OCI-M1 (cell line): Measurements from ENCODE around the gene GZMM.

Experiments used
- DNase-seq: peaks from one replicate; lab custom pipeline; 2025; lab: John Stamatoyannopoulos, UW

GZMM gene

DNA sequence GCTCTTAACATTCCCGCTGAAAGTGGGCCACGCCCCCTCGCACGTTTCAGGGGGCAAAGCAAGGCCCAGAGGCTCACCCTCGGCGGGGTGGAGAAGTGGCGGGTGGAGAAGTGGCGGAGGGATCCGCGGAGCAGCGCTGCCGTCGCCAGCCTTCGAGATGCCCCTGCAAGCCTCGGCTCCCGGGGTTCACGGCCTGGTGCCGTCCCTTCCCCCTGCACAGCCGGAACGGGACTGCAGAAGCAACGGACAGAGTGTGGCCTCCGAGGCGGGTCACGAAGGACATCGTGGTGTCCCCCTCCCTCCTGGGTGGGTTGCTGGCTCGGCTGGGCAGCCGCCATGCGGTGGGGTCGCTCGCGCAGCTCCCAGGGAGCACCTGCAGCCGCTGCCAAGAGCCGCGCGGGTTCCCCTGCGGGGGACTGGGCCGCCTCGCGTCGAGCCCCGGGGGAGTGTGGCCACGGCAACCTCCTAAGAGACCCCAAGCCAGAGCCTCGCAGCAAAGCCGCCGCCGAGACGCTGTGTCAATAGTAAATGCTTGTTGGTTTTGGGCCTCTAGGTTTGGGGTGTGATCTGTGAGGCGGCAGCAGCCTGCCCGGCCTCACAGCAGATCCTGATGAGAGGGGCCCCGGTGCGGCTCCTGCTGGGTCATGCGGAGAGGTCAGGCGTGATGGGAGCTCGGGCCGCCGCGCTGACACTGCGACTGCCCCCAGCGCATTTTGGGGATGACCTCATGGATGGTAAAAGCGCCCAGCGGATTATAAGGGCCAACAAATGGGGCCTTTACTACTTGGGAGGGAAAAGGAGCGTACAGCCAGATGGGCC lies 31.1 kb upstream of the GZMM start:
- no peak for DNase-seq

DNA sequence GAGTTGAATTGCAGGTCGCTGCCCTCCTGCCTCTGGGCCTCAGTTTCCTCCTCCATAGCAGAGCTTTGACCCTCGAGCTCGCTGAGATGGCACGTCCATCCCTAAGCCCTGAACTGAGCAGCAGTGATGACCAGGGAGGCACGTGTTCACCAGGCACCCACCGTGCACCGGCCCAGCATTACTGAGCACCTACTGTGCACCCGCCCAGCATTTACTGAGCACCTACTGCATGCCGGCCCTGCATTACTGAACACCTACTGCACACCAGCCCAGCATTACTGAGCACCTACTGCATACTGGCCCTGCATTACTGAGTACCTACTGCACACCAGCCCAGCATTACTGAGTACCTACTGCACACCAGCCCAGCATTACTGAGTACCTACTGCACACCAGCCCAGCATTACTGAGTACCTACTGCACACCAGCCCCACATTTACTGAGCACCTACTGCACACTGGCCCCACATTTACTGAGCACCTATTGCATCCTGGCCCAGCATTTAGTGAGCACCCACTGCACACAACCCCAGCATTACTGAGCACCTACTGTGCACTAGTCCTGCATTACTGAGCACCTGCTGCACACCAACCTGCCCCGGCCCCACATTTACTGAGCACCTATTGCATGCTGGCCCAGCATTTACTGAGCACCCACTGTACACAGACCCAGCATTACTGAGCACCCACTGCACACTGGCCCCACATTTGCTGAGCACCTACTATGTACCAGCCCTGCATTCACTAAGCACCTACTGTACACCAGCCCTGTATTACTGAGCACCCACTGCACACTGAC lies 30.3 kb upstream of the GZMM start:
- DNase-seq: no peak

DNA sequence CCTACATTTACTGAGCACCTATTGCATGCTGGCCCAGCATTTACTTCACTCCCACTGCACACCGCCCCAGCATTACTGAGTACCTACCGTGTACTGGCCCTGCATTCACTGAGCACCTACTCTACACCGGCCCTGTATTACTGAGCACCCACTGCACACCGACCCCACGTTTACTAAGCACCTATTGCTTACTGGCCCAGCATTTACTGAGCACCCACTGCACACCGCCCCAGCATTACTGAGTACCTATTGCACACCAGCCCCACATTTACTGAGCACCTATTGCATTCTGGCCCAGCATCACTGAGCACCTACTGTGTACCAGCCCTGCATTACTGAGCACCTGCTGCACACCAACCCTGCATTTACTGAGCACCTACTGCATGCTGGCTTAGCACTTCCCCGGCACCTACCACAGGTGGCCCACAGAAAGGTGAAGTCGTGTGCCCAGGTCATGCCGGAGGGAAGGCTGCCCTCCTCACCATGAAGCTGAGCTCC lies 29.6 kb upstream of the GZMM start:
- no peak for DNase-seq

DNA sequence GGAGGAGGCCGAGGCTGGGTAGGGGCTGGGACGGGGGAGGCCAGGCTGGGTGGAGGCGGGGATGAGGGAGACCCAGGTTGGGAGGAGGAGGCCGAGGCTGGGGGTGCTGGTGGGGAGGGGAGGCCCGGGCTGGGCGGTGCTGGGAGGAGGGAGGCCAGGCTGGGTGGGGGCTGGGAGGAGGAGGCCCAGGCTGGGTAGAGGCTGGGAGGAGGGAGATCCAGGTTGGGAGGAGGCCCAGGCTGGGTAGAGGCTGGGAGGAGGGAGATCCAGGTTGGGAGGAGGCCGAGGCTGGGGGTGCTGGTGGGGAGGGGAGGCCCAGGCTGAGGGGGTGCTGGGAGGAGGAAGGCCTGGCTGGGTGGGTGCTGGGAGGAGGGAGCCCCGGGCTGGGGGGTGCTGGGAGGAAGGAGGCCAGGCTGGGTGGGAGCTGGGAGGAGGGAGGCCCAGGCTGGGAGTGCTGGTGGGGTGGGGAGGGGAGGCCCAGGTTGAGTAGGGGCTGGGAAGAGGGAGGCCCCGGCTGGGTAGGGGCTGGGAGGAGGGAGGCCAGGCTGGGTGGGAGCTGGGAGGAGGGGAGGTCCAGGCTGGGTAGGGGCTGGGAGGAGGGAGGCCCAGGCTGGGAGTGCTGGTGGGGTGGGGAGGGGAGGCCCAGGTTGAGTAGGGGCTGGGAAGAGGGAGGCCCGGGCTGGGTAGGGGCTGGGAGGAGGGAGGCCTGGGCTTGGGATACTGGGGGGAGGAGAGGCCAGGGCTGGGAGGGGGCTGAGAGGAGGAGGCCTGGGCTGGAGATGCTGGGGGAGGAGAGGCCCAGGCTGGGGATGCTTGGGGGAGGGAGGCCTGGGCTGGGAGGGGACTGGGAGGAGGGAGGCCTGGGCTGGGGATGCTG lies 25.9 kb upstream of the GZMM start:
- DNase-seq: peak; percentile 43

DNA sequence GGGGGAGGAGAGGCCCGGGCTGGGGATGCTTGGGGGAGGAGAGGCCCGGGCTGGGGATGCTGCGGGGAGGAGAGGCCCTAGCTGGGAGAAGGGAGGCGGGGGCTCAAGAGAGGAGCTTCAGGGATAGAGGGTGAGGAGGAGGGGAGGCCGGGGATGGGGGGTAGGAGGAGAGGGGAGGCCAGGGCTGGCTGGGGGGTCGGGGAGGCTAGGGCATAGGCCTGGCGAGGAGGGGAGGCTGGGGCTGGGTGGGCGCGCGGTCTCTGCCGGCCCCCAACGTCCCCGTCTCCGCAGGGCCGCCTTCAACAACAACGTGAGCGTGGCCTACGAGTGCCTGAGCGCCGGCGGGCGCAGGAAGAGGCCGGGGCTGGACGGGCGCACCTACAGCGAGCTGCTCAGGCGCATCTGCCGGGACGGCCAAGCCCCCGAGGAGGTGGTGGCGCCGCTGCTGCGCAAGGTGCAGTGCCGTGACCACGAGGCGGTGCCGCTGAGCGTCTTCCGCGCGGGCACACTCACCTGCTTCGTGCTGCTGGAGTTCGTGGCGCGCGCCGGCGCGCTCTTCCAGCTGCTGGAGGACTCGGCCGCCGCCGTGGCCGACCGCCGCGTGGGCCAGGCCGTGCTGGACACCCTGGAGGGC lies 25.1 kb upstream of the GZMM start:
- DNase-seq: no peak

DNA sequence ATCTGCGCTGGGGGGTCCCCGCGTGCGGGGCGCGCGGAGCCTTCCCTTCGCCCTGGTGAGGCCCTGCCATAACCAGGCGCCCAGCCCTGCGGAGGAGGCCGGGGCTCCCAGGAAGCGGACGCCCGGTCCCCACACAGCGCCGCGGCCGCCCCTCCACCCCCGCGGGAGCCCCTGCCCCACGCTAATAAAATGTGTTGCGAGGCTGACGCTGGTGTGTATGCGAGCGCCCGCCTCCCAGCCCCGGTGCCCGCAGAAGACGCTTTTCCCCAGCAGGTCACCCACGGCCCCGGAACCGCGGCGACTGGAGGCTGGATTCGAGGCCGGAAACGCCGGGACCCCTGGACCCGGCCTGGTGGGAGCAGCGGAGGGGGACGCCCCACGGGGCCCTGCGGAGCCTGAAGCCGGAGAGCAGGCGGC lies 24.4 kb upstream of the GZMM start:
- DNase-seq: no peak

DNA sequence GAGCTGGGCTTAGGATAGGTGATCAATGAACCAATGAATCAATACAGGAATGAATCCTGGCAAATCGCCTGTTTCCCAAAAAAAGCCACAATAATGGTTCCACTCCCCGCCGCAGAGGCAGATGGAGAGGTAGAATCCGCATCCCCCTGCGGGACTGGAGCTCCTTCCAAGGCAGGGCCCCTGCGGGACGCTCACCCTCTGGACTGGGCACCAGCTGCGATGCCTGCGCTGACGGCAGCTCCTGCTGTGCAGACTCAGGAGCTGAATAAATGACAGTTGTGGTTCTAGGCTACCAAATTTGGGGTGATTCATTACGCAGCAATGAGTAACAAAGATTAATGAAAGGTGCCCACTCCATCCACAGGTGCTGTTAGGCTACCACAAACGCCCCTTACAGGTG lies 21.1 kb upstream of the GZMM start:
- no peak for DNase-seq

DNA sequence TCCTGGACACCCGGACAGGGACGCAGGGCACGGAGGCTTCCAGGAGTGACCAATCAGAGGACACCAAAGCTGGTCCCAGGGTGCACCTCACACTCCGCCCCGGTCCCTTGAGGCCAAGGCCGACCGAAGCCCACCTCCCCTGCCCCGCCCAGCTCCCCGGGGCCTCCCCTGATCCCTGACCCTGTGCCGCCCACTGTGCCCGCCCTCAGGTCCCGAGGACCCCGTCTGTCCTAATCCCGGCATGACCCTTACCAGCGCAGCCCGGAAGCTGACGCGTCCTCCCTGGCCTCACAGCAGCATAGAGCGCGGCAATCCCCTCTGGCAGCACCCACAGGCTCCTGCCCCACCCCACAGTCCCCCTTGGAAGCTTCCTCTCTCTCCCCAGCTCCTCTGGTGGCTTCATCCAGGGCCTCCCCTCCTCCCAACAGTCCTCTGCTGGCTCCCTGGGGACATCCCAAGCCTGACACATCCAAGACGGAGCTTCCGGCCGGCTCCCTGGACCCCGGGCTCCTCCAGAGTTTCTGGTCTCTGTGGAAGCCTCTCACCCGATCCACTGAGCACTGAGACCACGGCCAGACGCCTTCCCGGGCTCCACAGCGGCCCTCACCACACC lies 19.7 kb upstream of the GZMM start:
- DNase-seq: no peak

DNA sequence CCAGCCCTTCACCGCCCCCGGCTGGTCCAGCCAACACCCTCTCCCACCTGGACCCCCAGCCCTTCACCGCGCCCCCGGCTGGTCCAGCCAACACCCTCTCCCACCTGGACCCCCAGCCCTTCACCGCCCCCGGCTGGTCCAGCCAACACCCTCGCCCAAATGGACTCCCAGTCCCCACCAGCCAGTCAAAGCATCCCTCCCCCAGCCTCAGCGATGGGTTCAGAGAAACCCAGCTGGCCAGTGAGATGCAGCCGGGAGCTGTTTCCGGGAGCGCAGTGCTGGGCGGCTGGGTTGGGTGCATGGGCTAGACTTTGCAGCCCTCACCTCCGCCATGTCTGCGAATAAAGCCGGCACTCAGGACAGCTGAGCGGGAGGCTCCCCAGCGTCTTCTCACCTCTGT lies 18.8 kb upstream of the GZMM start:
- no peak for DNase-seq

DNA sequence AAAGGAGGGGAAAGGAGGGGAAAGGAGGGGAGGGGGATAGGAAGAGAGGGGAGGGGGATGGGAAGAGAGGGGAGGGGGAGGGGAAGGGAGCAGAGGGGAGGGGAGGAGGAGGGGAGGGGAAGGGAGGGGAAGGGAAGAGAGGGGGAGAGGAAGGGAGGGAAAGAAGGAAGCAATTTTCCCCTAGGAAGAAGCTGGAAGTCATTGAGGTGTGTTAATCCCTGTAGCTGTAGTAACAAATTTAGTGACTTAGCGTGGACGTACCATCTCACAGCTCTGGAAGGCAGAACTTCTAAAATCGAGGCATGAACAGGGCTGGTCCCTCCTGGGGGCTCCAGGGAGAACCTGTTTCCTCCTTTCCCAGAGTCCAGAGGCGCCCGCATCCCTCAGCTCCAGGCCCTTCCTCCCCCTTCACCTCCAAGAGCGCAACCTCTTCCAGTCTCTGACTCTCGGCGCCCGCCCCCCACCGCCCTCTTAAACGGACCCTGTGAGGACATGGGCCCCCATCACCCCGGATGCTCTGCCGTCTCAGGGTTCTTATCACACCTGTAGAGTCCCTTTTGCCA lies 17.9 kb upstream of the GZMM start:
- peak; percentile 0 for DNase-seq

DNA sequence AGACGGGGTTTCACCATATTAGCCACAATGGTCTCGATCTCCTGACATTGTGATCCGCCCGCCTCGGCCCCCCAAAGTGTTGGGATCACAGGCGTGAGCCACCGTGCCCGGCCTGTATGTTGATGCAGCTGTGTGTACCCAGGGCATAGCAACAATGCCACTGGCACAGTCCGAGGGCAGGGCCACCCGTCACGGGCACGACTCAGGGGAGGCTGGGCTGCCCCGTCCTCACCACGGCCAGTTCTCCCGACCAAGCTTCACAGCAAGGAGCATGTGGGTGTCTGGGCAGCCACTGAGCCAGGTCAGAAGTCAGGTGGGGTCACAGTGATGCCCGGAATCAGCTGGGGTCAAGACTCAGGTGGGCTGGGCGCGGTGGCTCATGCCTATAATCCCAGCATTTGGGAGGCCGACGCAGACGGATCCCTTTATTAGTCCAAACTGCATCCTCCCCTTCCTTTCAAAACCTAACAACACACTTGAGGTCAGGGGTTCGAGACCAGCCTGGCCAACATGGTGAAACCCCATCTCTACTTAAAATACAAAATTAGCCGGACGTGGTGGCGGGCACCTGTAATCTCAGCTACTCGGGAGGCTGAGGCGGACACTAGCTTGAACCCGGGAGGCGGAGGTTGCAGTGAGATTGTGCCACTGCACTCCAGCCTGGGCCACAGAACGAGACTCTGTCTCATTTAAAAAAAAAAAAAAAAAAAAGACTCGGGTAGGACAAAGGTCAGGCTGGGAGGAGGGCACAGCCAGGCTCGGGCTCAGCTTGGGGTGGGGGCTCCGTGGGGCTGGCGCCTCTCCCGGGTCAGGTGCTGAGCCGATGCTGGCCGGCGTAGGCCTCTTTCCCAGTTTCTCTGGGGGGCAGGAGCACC lies 13.5 kb upstream of the GZMM start:
- no peak for DNase-seq

DNA sequence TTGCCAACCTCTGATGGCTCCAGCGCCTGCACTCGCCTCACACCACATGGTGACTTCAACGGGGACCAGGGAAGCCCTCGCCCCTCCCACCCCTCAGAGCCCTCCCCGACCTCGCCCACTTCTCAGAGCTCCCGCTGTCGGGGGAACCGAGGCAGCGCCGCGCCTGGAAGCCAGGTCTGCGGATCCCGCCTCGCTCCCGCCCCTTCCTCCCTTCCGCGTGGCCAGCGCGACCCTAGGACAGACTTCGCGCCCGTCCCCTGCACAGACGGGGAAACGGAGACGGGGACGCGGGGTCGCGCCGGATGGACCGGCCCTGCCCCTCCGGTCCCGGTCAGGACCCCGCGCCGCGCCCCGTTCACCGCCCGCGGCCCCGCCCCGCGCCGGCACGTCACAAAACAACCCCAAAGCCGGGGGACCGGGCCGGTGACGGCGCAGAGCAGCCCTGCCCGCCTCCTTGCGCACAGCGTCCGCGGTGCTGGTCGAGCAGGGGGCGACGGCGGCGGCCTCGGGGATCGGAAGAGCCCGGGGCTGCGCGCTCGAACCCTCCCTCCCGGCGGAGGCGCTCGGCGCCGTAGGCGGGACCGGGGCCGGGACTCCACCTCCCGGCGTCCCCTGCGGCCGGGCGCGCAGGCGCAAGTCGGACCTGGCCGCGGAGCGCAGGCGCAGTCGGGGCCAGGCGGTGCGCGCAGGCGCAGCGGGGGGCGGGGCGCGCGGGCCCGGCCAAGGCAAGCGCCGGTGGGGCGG lies 12.7 kb upstream of the GZMM start:
- peak; percentile 86 for DNase-seq

DNA sequence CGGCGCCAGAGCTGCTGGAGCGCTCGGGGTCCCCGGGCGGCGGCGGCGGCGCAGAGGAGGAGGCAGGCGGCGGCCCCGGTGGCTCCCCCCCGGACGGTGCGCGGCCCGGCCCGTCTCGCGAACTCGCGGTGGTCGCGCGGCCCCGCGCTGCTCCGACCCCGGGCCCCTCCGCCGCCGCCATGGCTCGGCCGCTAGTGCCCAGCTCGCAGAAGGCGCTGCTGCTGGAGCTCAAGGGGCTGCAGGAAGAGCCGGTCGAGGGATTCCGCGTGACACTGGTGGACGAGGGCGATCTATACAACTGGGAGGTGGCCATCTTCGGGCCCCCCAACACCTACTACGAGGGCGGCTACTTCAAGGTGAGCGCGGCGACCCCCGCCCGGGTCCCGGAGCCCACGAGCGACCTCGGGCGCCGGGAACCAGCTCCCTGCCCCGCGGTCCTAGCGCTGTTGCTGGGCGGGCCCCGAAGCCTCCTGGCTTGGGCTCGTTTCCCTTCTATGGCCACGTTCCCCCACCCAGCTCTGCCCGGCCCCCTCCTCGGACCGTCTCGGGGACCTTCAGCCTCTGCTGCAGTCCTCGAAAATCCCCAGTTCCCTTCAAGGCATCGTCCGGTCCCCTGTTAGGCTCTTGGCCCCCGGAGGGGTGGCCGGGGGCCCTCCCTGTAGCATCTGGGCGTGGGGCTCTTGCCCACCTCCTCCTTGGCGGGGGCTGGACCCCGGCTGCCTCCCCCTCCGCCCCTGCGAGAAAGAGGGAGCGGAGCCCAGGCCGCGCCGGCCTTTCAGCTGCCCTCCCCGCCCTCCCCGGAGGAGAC lies 11.9 kb upstream of the GZMM start, which contains the start of gene CDC34:
Gene CDC34 (plus strand): TSS at position 8 of the 808 bp plus-strand sequence. CDS start 172 bp downstream, at position 180.
- no peak for DNase-seq

DNA sequence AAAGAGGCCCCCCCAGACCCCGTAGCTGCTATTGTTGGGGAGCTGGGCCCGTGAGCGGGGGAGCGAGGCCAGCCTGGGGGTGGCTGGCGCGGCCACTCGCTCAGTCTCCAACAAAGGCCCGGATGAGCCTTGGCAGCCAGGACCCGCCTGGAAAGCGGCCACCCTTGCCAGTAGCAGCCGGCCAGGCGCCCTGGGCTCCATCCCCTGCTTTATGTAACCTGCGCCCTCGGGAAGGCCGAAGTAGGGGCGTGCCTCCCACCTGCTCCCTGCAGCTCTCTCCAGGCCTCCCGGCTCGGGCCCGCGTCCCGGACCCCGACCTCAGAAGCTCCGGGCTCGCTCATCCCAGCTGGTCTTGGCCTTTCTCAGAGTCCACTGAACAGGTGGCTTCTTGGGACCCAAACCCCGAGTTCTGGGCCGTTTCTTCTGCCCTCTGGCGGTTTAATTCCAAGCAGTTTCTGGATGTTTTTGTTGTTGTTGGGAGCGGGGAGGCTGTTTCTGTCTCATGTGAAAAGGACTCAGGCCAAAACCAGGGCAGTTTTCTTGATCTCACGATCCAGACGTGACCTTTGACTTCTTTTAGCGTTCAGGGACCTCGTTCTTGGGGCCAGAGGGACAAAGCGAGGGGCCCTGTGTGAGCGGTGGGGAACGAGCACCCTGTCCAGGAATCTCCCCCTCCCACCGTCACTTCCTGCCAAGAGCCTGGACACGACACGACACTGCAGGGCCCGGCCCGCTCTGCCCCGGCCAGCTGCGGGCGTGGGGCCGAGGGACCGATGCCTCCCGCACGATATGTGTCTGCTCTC lies 11.1 kb upstream of the GZMM start:
- DNase-seq: peak; percentile 70

DNA sequence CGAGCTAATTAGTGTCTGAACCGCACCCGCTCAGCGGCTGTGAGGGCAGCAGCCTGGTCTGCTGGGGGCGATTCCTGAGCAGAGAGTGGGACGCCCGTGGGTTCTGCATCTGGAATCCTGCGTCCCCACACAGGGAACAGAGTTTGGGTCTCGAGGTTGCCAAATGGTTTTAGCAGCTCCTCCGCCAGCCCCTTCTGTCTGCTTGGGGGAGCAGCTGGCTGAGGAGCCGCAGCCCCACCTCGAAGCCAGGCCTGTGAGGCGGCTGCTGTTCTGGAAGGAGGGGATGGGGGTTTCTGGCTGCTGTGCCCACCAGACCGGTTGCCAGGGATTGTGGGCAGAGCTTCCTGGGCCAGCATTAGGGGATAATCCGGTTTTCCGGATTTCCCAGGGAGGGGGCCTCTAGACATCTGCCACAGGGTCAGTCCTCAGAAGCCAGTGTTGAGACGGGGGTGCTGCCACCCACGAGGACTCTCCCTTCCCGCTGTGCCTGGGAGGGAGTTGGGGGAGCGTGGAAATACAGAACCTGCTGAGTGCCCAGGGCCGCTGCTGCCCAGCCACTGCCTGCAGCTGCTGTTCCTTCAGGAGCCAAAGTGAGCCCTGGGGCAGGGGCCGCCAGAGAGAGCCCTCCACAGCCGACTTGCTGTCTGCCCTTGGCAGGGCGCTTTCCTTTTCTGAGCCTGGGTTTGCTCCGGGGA lies 10.3 kb upstream of the GZMM start:
- DNase-seq: no peak

DNA sequence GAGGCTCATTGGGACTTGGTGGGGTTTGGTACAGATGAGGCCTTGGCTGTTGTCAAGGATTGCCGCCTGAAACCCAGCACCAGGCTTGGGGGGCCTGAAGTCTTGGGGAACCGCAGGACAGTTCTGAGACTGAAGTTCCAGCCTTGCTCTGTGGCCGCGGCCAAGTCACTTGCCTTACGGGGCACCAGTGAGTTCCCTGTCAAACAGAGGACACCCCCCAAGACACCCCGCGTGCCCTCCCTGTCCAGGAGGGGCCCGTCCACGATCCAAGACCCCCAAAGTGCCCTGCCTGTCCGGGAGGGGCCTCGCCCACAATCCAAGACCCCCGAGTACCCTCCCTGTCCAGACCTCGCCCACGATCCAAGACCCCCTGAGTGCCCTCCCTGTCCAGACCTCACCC lies 9.8 kb upstream of the GZMM start:
- DNase-seq: no peak
